GM19397 (cell line): ENCODE measurements around the gene TNFAIP8.

Experiments
- ATAC-seq: cut with Tn5 transposase; IDR thresholded peaks from one replicate; pipeline ENCODE4 v1.9.1; 2021; ENCODE audit warnings: mild to moderate bottlenecking, moderate library complexity; ENCODE audit not compliant: unreplicated experiment

TNFAIP8 gene

GRCh38 chr5:119365847-119366539 lies 10.2 kb downstream of the TNFAIP8 start:
- ATAC-seq: no peak

GRCh38 chr5:119366540-119366881 lies 10.7 kb downstream of the TNFAIP8 start:
- no peak for ATAC-seq

GRCh38 chr5:119367502-119368237 lies 11.9 kb downstream of the TNFAIP8 start:
- ATAC-seq: peak; percentile 65

- ATAC-seq: no peak
Observed at GRCh38 chr5:119368238-119368630, 12.4 kb downstream of the TNFAIP8 start.

- no peak for ATAC-seq
Observed at GRCh38 chr5:119370486-119370885, 14.7 kb downstream of the TNFAIP8 start.

- no peak for ATAC-seq
Observed at GRCh38 chr5:119371146-119371545, 15.3 kb downstream of the TNFAIP8 start.

GRCh38 chr5:119373449-119373858 lies 17.6 kb downstream of the TNFAIP8 start:
- ATAC-seq: peak; percentile 61

- no peak for ATAC-seq
Observed at GRCh38 chr5:119374901-119375300, 19.1 kb downstream of the TNFAIP8 start.

GRCh38 chr5:119377066-119377465 lies 21.2 kb downstream of the TNFAIP8 start:
- no peak for ATAC-seq

GRCh38 chr5:119378075-119378700 lies 22.4 kb downstream of the TNFAIP8 start:
- no peak for ATAC-seq

- ATAC-seq: no peak
Observed at GRCh38 chr5:119379096-119379495, 23.3 kb downstream of the TNFAIP8 start.

GRCh38 chr5:119379942-119380547 lies 24.2 kb downstream of the TNFAIP8 start:
- ATAC-seq: no peak

- ATAC-seq: no peak
Observed at GRCh38 chr5:119382169-119382568, 26.4 kb downstream of the TNFAIP8 start.

GRCh38 chr5:119383008-119383407 lies 27.2 kb downstream of the TNFAIP8 start:
- ATAC-seq: no peak

GRCh38 chr5:119385136-119385535 lies 29.3 kb downstream of the TNFAIP8 start:
- peak; percentile 37 for ATAC-seq

- ATAC-seq: peak; percentile 39
Observed at GRCh38 chr5:119385536-119386128, 29.8 kb downstream of the TNFAIP8 start.

- ATAC-seq: no peak
Observed at GRCh38 chr5:119386596-119387344, 31.0 kb downstream of the TNFAIP8 start.

GRCh38 chr5:119387945-119388618 lies 32.3 kb downstream of the TNFAIP8 start:
- no peak for ATAC-seq

GRCh38 chr5:119388619-119389190 lies 32.9 kb downstream of the TNFAIP8 start:
- no peak for ATAC-seq
